Stimulated activated naive CD4-positive, alpha-beta T cell (primary cell): ENCODE measurements around the gene CEP57.
"Not testable (repeated sequence)": the region's sequence is repeated elsewhere in the genome, so short reads cannot be mapped to it uniquely, and the experiment has no call there.

Experiments
- DNase-seq, 6 experiments: peaks; one replicate each; lab custom pipeline; 2025; lab: John Stamatoyannopoulos, UW

CEP57 gene

GRCh38 chr11:95860024-95860423 lies 69.7 kb downstream of the CEP57 start:
- DNase-seq, result not testable (repeated sequence)

GRCh38 chr11:95863486-95864140 lies 73.3 kb downstream of the CEP57 start:
- no peak for DNase-seq

DNA sequence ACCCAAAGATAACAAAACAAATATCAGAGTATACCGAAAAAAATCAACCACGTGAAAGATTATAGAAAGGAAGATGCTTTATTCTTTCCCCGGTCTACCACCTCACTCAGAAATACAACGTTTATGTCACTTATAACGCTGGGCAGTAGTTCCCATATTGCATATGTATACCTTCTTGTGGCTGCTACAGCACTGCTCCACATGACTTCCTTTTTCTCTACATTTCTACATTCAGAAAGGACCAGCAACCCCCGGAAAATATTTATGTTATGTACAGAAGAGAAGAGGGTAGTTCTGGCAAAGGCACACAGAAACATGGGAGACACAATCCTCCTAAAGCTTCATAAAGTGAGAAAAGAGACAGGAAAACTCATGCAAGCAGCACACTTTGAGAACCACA lies 76.8 kb downstream of the CEP57 start:
- DNase-seq, result no peak

- not testable (repeated sequence) for DNase-seq
Observed at GRCh38 chr11:95870877-95871276, 80.6 kb downstream of the CEP57 start.

DNA sequence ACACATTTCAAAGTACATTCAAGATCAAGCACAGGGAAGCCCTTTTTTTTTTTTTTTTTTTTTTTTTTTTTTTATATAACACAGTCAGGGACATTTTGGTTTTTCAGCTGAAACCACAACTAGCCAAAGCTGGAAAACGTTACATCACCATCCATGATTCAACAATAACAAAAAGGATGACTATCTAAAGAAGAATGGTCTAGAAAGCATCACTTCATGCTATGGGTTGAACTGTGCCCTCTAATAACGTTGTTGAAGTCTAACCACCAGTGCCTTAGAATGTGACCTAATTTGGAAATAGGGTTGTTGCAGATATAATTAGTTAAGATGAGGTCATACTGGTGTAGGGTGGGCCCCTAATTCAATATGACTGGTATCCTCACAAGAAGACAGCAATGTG lies 87.0 kb downstream of the CEP57 start:
- no peak for DNase-seq
